BJ (cell line): ENCODE data around the gene OR10G7. TPM values are rescaled to one million over a fixed set of nuclear protein-coding genes. Genes with fewer than 3 reads are reported as not detected.
"Not testable (repeated sequence)": the region's sequence is repeated elsewhere in the genome, so short reads cannot be mapped to it uniquely, and the experiment has no call there.

Experiments used
- CTCF ChIA-PET: fragments of 350-600 bp; formaldehyde crosslinking; extraction: SDS; loops from one replicate; lab custom pipeline; 2021; ENCODE audit warnings: antibody characterized with exemption, inconsistent platforms; lab: Yijun Ruan, JAX
- POLR2A ChIA-PET: fragments of 300-600 bp; sonication (Branson Sonifier 250); formaldehyde crosslinking; extraction: SDS; loops from one replicate; lab custom pipeline; 2021; ENCODE audit warnings: antibody characterized with exemption; lab: Charles Lee
- DNase-seq: peaks from one replicate; pipeline ENCODE4 v3.0.0-alpha.2; 2011; ENCODE audit warnings: low read depth
- H3K27me3 ChIP-seq: 2 replicates; pipeline ENCODE4 v1.6.0; 2011; ENCODE audit warnings: low read length; ENCODE audit not compliant: control insufficient read depth, insufficient read depth
- H3K36me3 ChIP-seq: 2 replicates; pipeline ENCODE4 v1.5.1; 2011; ENCODE audit warnings: low read length; ENCODE audit not compliant: control insufficient read depth, insufficient read depth
- H3K4me3 ChIP-seq: 2 replicates; pipeline ENCODE4 v1.5.1; 2011; ENCODE audit warnings: low read depth, mild to moderate bottlenecking, control low read depth, low read length
- CTCF ChIP-seq: IDR thresholded peaks from 2 replicates; pipeline ENCODE4 v1.5.1; 2011; ENCODE audit warnings: low read depth, mild to moderate bottlenecking, control low read depth, inconsistent platforms, low read length, moderate library complexity; ENCODE audit not compliant: insufficient read depth
- polyA plus RNA-seq: library from polyadenylated mRNA; depleted of rRNA; stranded (reverse); fragments of >200 nt; gene quantifications from 2 replicates; pipeline ENCODE4 v1.2.3, GENCODE V29; 2011

Gene OR10G7
- polyA plus RNA-seq, 1 experiment, result not detected

- CTCF ChIA-PET, result no interaction called here
- Histone ChIP-seq H3K4me3 (no peak overlapping the region), H3K36me3 (no peaks in the 10 kb centered on the region), H3K27me3 (no peaks in the 10 kb centered on the region)
- POLR2A ChIA-PET, result no interaction called here
- no peak for DNase-seq
- TF ChIP-seq CTCF, result no peak
These were observed 2.3 kb upstream of the OR10G7 start for GRCh38 chr11:124043420-124043819.

GRCh38 chr11:124039557-124039956 lies 1.6 kb downstream of the OR10G7 start:
- no peaks in the 10 kb centered on the region for H3K36me3 ChIP-seq
- TF ChIP-seq CTCF, result no peak
- H3K4me3 ChIP-seq, result no peak overlapping the region
- no peak for DNase-seq
- POLR2A ChIA-PET, result no interaction called here
- CTCF ChIA-PET, result no interaction called here
- H3K27me3 ChIP-seq, result no peaks in the 10 kb centered on the region

- no peak overlapping the region for H3K4me3 ChIP-seq
- ChIA-PET POLR2A (no interaction called here), CTCF (interaction anchor here (0.8 kb wide), 1 partner anchor 111 kb away, joined by 3 read pairs; no protein-coding TSS in a partner anchor)
- H3K27me3 ChIP-seq, result no peaks in the 10 kb centered on the region
- no peak for TF ChIP-seq CTCF
- no peaks in the 10 kb centered on the region for H3K36me3 ChIP-seq
- no peak for DNase-seq
These were observed 4.5 kb downstream of the OR10G7 start for GRCh38 chr11:124036666-124037065.

- Histone ChIP-seq H3K36me3 (no peaks in the 10 kb centered on the region), H3K4me3 (no peak within 1 kb of the TSS), H3K27me3 (no peaks in the 10 kb centered on the region)
- CTCF ChIA-PET, result interaction anchor here (0.6 kb wide), 1 partner anchor 11 kb away, joined by 3 read pairs; no protein-coding TSS in a partner anchor
- TF ChIP-seq CTCF, result no peak
- no peak for DNase-seq
- POLR2A ChIA-PET, result no interaction called here
These were observed 14.6 kb downstream of the OR10G7 start, which contains the start of gene OR10G8 for GRCh38 chr11:124026498-124026897. TSS of gene OR10G8 (plus strand) at chr11:124026798. CDS start at chr11:124029623, 2,825 bp downstream.

GRCh38 chr11:124015837-124016236 lies 25.3 kb downstream of the OR10G7 start:
- POLR2A ChIA-PET, H3K4me3 ChIP-seq, H3K36me3 ChIP-seq, CTCF ChIA-PET, DNase-seq, H3K27me3 ChIP-seq: not testable (repeated sequence)

GRCh38 chr11:124012697-124013096 lies 28.4 kb downstream of the OR10G7 start, which contains the start of gene OR10G4:
TSS of gene OR10G4 (plus strand) at chr11:124012997. CDS start at chr11:124015575, 2,578 bp downstream.
- no peak for TF ChIP-seq CTCF
- ChIA-PET POLR2A (no interaction called here), CTCF (no interaction called here)
- H3K27me3 ChIP-seq, result no peaks in the 10 kb centered on the region
- H3K36me3 ChIP-seq, result no peaks in the 10 kb centered on the region
- H3K4me3 ChIP-seq, result no peak within 1 kb of the TSS
- no peak for DNase-seq
